ENCODE results near the gene CSTPP1.

GRCh38 chr11:47163193-47163592 lies 226.6 kb downstream of the CSTPP1 start:
- TF ChIP-seq EZH2 (IDR thresholded peaks at IDR 0.05; ENCODE audit: insufficient read depth, low read length), result no peak
- TF ChIP-seq CTCF (IDR thresholded peaks at IDR 0.05; ENCODE audit: insufficient read depth, low read depth, low read length), result no peak
